GM19351 (cell line): ENCODE data around the gene ESPL1.

Experiments used
- ATAC-seq: cut with Tn5 transposase; IDR thresholded peaks from one replicate; pipeline ENCODE4 v1.9.1; 2021; ENCODE audit warnings: mild to moderate bottlenecking, moderate library complexity; ENCODE audit not compliant: unreplicated experiment

The ESPL1 gene

GRCh38 chr12:53267999-53268629, at the start of gene ESPL1:
TSS of gene ESPL1 (plus strand) at chr12:53268299. CDS start at chr12:53268767, 468 bp downstream.
- peak; percentile 86 for ATAC-seq

GRCh38 chr12:53218551-53219291, 49.4 kb upstream of the ESPL1 start:
- ATAC-seq: no peak

GRCh38 chr12:53219292-53219955, 48.7 kb upstream of the ESPL1 start:
- peak; percentile 20 for ATAC-seq

- peak; percentile 35 for ATAC-seq
Observed at GRCh38 chr12:53219956-53220693, 48.0 kb upstream of the ESPL1 start.

- peak; percentile 47 for ATAC-seq
Observed at GRCh38 chr12:53220694-53221202, 47.4 kb upstream of the ESPL1 start.

GRCh38 chr12:53221203-53222080, 46.7 kb upstream of the ESPL1 start:
- no peak for ATAC-seq

- no peak for ATAC-seq
Observed at GRCh38 chr12:53222170-53222721, 45.9 kb upstream of the ESPL1 start.

GRCh38 chr12:53222806-53223261, 45.3 kb upstream of the ESPL1 start:
- no peak for ATAC-seq

GRCh38 chr12:53223389-53224060, 44.6 kb upstream of the ESPL1 start:
- ATAC-seq: no peak

GRCh38 chr12:53224061-53224896, 43.8 kb upstream of the ESPL1 start:
- ATAC-seq: no peak

GRCh38 chr12:53224897-53225634, 43.0 kb upstream of the ESPL1 start:
- ATAC-seq: no peak

GRCh38 chr12:53225635-53226424, 42.3 kb upstream of the ESPL1 start:
- no peak for ATAC-seq

GRCh38 chr12:53226815-53227214, 41.3 kb upstream of the ESPL1 start:
- ATAC-seq: no peak

- ATAC-seq: no peak
Observed at GRCh38 chr12:53227341-53227740, 40.8 kb upstream of the ESPL1 start.

- no peak for ATAC-seq
Observed at GRCh38 chr12:53227836-53228235, 40.3 kb upstream of the ESPL1 start.

- no peak for ATAC-seq
Observed at GRCh38 chr12:53229454-53229853, 38.6 kb upstream of the ESPL1 start.
